ENCODE results near the gene CNTFR.

DNA sequence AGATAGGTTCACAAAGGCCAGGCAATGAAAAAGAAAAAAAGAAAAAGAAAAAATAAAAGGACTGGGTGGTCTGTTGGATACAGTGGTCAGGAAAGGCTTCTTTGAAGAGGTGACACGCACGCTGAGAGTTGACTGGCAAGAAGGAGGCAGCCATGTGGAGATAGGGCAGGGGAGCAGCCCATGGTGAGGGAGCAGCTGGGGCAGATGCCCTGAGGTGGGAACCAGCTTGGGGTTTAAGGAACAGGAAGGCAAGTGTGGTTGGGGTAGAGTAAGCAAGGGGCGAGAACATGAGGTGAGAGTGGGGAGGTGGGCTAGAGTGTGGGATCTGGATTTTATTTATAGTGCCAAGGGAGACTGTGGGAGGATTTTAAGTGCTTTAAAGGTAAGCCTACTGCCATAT, 73.6 kb downstream of the CNTFR start:
- TF ChIP-seq POLR2AphosphoS5 (IDR thresholded peaks at IDR 0.05; ENCODE audit: insufficient read depth in 1 of 2, low read depth in 1 of 2) (no peak), CTCF (IDR thresholded peaks at IDR 0.05) (no peak)
